Testis (tissue), 2 donors: Measurements from ENCODE around the gene ACYP2.
"Not testable (repeated sequence)": the region's sequence is repeated elsewhere in the genome, so short reads cannot be mapped to it uniquely, and the experiment has no call there.

ENCODE experiments used
- CTCF ChIP-seq, 3 experiments: fragments of 450-650 bp in 2 of 3; fragments of 200-600 bp in 1 of 3; sonication (generic) in 1 of 3; IDR thresholded peaks; one replicate each; pipeline ENCODE4 v1.5.1; 2016 to 2019; ENCODE audit warnings: antibody characterized with exemption in 3 of 3, mild to moderate bottlenecking in 2 of 3, moderate library complexity in 1 of 3
- POLR2A ChIP-seq: fragments of 450-650 bp; IDR thresholded peaks from one replicate; pipeline ENCODE4 v1.6.1; 2017; ENCODE audit warnings: antibody characterized with exemption, mild to moderate bottlenecking, moderate library complexity

- TF ChIP-seq CTCF (IDR thresholded peaks at IDR 0.05); POLR2A: not testable (repeated sequence)
These were observed 11.8 kb downstream of the ACYP2 start for GRCh38 chr2:54127174-54127573.
